Pancreas (tissue), 10 donors: ENCODE measurements around the gene ZNF787. TPM values are rescaled to one million over a fixed set of nuclear protein-coding genes. Genes with fewer than 3 reads are reported as not detected.

Experiments
- ATAC-seq, 4 donors: fragments of 200-7000 bp; cut with Tn5 transposase; one replicate each; pipeline versions ENCODE4 v1.8.0 to v1.9.1; 2020; ENCODE audit warnings: mild to moderate bottlenecking in 4 of 4, moderate library complexity in 4 of 4
- DNase-seq, 6 donors: peaks; one replicate each; pipeline ENCODE4 v3.0.0-alpha.2; 2020
- FAIRE-seq: peaks from 2 replicates; lab custom pipeline; 2012; peaks lifted over from hg19 to GRCh38; lab: Jason Lieb, UNC
- H3K27ac ChIP-seq, 4 donors: fragments of 200-600 bp; sonication (generic); 1 replicate in 3 of 4; 2 replicates in 1 of 4; pipeline versions ENCODE4 v1.5.0 to v1.8.0; 2020
- H3K27me3 ChIP-seq, 4 donors: fragments of 200-600 bp; one replicate each; pipeline ENCODE4 v1.8.0; 2021
- H3K36me3 ChIP-seq, 3 donors: fragments of 200-600 bp; sonication (generic) in 1 of 3; one replicate each; pipeline versions ENCODE4 v1.5.0 to v1.8.0; 2020 to 2021
- H3K4me1 ChIP-seq, 3 donors: fragments of 200-600 bp; one replicate each; pipeline ENCODE4 v1.8.0; 2021
- H3K4me3 ChIP-seq, 4 donors: fragments of 200-600 bp; sonication (generic) in 2 of 4; one replicate each; pipeline versions ENCODE4 v1.5.0 to v1.8.0; 2020 to 2021
- H3K9me3 ChIP-seq, 4 donors: fragments of 200-600 bp; one replicate each; pipeline ENCODE4 v1.8.0; 2021
- WGBS, 2 donors: extraction: QIAGEN DNeasy Blood & Tissue Kit; methylation state at CpG; one replicate each; pipeline ENCODE4 v1.1.7; 2013; 5-methylcytosine and 5-hydroxymethylcytosine counted together
- intact Hi-C, 3 donors: fragments of 100-400 bp; cut with DNase I; formaldehyde crosslinking; loops; one replicate each; pipeline versions ENCODE4 v1.11.1 to v1.14.2; 2022
- polyA plus RNA-seq, 2 donors: library from polyadenylated mRNA; stranded (reverse); fragments of 200-250 nt; gene quantifications; one replicate each; pipeline ENCODE4 v1.2.3, GENCODE V29; 2013
- total RNA-seq, 6 donors: library from RNA; stranded (reverse); fragmentation: NEBNext Ultra II Directional in 4 of 6; extraction: Animal tissue kit (Norgen Biotek cat#: 25700) in 4 of 6; gene quantifications; one replicate each; pipeline versions ENCODE4 v1.2.1 to v1.2.4, GENCODE V29; 2021 to 2023
- TF ChIP-seq, protein P1 (sequence below), 4 donors: fragments of 200-600 bp; sonication (generic) in 3 of 4; IDR thresholded peaks; one replicate each; pipeline versions ENCODE4 v1.5.0 to v1.8.0; 2021; ENCODE audit warnings: antibody characterized with exemption in 4 of 4
- donor health status: healthy with polysubstance abuse.
- donor health status: DM: no; HTN: no; CAD: no; lungs with moderate emphysema.
- donor health status: DM: no; HTN: no; CAD: no.
- donor health status: control.
- donor health status: control.
- donor health status: Bipolar disorder and iron deficiency.
- donor health status: DM: yes; HTN: yes; CAD: no.
- donor health status: DM: no; HTN: no; CAD: no.
- donor health status: DM: no; HTN: no; CAD: no.
- donor health status: DM: yes; HTN: yes; CAD: no.

Gene ZNF787
- total and polyA plus RNA-seq, 8 donors, result 13.6 to 41.9 (median 25.6) TPM

DNA sequence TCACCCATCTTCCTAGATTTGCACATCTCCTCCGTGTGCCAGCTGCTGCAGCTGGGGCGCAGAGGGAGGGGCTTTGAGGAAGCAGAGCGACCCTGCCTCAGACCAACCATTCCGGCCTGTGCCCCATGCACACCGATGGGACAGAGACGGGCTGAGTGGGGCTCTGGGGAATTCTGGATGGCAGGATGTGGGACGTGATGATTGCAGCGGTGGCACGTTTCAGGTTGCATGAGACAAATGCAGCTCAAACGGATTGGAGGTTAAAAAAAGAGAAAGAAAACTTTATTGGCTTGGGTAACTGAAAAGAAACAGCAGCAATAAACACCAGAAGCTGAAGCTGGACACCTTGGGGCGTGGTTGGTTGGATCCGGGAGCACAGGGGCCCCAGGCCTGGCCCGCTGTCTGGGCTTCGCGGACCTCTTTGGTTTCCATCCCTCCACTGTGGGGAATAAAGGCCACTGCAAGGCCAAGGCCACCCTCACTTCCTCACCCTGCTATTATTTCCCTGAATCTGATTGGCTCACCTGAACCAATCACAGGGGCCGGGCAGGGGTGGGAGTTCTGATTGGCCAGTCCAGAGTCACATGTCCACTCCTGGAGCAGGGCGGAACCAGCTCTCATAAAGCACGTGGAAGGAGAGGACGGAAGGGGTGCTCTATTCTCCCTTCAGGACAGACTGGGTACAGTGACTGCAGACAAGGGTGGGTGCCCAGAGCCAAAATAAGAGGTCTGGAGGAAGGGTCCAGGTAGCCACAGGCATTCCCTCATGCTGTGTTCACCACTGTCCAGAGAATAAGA, 6.1 kb upstream of the ZNF787 start:
- intact Hi-C loops, result no loop called here
- ATAC-seq (no peak), DNase-seq (peak in 1 of 6 donors; percentile 3), FAIRE-seq (no peak)
- Histone ChIP-seq H3K9me3 (no peaks in the 10 kb centered on the region), H3K4me3 (no peak overlapping the region), H3K36me3 (no peaks in the 10 kb centered on the region), H3K27me3 (no peaks in the 10 kb centered on the region), H3K4me1 (peaks cover 0 to 11% (median 4%) of the 10 kb centered on the region in 3 donors), H3K27ac (no peak overlapping the region)
- TF ChIP-seq, protein P1, sequence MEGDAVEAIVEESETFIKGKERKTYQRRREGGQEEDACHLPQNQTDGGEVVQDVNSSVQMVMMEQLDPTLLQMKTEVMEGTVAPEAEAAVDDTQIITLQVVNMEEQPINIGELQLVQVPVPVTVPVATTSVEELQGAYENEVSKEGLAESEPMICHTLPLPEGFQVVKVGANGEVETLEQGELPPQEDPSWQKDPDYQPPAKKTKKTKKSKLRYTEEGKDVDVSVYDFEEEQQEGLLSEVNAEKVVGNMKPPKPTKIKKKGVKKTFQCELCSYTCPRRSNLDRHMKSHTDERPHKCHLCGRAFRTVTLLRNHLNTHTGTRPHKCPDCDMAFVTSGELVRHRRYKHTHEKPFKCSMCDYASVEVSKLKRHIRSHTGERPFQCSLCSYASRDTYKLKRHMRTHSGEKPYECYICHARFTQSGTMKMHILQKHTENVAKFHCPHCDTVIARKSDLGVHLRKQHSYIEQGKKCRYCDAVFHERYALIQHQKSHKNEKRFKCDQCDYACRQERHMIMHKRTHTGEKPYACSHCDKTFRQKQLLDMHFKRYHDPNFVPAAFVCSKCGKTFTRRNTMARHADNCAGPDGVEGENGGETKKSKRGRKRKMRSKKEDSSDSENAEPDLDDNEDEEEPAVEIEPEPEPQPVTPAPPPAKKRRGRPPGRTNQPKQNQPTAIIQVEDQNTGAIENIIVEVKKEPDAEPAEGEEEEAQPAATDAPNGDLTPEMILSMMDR (IDR thresholded peaks at IDR 0.05), result no peak
- 92 to 95% methylated on average over 19 of the region's 19 CpGs for WGBS, 2 donors

DNA sequence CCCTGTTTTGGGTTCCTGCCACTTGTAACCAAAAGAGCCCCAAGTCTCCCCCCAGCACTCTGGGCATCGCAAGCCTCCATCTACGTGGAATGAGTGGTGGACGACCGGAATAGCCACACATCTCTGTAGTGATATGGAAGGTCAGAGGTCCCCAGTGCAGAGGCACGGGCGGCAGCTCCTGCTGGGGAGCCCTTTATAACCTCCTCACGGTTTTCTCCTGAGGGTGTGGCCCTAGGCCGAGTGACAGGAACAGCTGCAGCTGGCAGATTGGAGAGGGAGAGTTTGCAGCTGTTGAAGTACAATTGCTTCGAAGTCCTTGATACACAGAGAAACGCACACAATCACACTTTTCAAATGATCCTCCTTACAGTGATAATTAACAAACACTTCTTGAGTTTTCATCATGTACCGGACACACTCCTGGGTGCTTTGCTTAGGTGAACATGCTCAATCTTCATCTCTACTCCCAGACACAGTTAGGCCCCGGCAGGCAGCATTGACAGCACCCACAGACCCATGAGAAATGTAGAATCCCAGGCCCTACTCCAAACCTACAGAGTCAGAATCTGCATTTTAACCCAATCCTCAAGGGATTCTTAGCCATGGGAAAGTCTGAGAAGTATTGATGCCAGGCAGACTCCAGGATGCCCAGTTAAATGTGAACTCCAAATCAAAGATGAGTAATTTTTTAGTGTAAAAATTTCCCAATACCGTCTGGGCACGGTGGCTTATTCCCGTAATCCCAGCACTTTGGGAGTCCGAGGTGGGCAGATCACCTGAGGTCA, 4.9 kb upstream of the ZNF787 start:
- no peak for FAIRE-seq
- peak in 2 of 4 donors; percentile 5 to 9 for ATAC-seq
- 37 to 44% methylated on average over 16 of the region's 16 CpGs for WGBS, 2 donors
- TF ChIP-seq, protein P1 (IDR thresholded peaks at IDR 0.05), result no peak
- intact Hi-C loops, result no loop called here
- no peak overlapping the region for H3K4me3 ChIP-seq
- no peaks in the 10 kb centered on the region for H3K36me3 ChIP-seq
- peak in 2 of 6 donors; percentile 71 to 72 for DNase-seq
- no peaks in the 10 kb centered on the region for H3K27me3 ChIP-seq
- H3K4me1 ChIP-seq, result peaks cover 4 to 11% (median 6%) of the 10 kb centered on the region in 3 donors
- no peaks in the 10 kb centered on the region for H3K9me3 ChIP-seq
- H3K27ac ChIP-seq, result peak overlapping the region in 2 of 4 donors; percentile 15 to 40

DNA sequence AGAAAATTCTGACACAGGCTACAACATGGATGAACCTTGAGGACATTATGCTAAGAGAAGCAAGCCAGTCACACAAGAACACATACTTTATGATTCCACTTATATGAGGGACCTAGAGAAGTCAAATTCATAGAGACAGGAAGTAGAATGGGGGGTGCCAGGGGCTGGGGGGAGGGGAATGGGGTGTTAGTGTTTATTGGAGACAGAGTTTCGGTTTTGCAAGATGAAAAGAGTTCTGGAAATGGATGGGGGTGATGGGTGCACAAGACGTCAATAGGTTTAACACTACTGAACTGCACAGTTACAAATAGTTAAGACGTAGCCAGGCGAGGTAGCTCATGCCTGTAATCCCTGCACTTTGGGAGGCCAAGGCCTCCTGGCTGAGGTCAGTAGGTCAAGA, 3.5 kb upstream of the ZNF787 start:
- DNase-seq, result no peak

DNA sequence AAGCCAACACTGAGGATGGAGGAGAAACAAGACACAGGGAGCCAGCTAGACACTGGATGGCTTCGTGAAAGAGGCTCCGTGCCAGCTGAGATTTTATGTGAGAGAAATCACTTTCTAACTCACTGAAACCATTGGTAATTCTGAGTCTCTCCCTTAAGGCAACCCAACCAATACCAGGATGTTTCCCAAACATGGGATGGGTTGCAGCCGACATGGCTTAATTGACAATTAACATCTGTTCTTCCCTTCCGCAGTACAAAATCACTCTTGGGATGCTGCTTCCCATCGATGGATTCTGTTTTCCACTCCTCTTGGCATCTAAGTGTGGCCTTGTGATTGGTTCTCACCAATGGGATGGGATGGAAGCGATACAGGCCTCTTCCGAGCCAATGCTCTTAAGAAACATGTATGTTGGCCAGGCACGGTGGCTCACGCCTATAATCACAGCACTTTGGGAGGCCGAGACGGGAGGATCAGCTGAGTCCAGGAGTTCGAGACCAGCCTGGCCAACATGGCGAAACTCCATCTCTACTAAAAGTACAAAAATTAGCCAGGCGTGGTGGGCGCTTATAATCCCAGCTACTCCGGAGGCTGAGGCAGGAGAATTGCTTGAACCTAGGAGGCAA, 2.3 kb upstream of the ZNF787 start:
- ATAC-seq, result no peak
- no peak for DNase-seq
- no peak overlapping the region for H3K4me3 ChIP-seq
- intact Hi-C loops, result no loop called here
- H3K4me1 ChIP-seq, result peaks cover 20 to 26% (median 20%) of the 10 kb centered on the region in 3 donors
- FAIRE-seq, result no peak
- no peaks in the 10 kb centered on the region for H3K27me3 ChIP-seq
- H3K9me3 ChIP-seq, result no peaks in the 10 kb centered on the region
- no peaks in the 10 kb centered on the region for H3K36me3 ChIP-seq
- no peak overlapping the region for H3K27ac ChIP-seq
- WGBS, 2 donors, result 89 to 92% methylated on average over 16 of the region's 16 CpGs
- TF ChIP-seq, protein P1 (IDR thresholded peaks at IDR 0.05), result no peak

More for the DNA sequence above, 3.5 kb upstream of the ZNF787 start:
- intact Hi-C loops, result no loop called here
- WGBS, 2 donors, result 92 to 95% methylated on average over 4 of the region's 4 CpGs
- Histone ChIP-seq H3K27me3 (no peaks in the 10 kb centered on the region), H3K9me3 (no peaks in the 10 kb centered on the region), H3K36me3 (no peaks in the 10 kb centered on the region), H3K4me1 (peaks cover 8 to 14% (median 8%) of the 10 kb centered on the region in 3 donors), H3K27ac (no peak overlapping the region), H3K4me3 (no peak overlapping the region)
- ATAC-seq, result no peak
- TF ChIP-seq, protein P1 (IDR thresholded peaks at IDR 0.05), result no peak
- no peak for FAIRE-seq
